ENCODE measurements around the gene ZNF19.

GRCh38 chr16:71464231-71464630, 24.9 kb downstream of the ZNF19 start:
- TF ChIP-seq CTCF (IDR thresholded peaks at IDR 0.05; ENCODE audit: low read depth, low read length, missing input control) = no peak
- TF ChIP-seq JUND (IDR thresholded peaks at IDR 0.05) = no peak
- no peak for TF ChIP-seq MAX (IDR thresholded peaks at IDR 0.05)
- TF ChIP-seq RXRA (IDR thresholded peaks at IDR 0.05) = no peak
- TF ChIP-seq TAF1 (conservative IDR thresholded peaks at IDR 0.05) = no peak
- TF ChIP-seq SP1 (IDR thresholded peaks at IDR 0.05) = no peak

Measured in liver (tissue), 3 donors.